ENCODE results near the gene TBCK. TPM values are rescaled to one million over a fixed set of nuclear protein-coding genes. Genes with fewer than 3 reads are reported as not detected.

TBCK gene
- total RNA-seq, 4 donors from 2014 or later: 23.3 to 47.7 (median 34.2) TPM

GRCh38 chr4:106080376-106080775 lies 235.6 kb downstream of the TBCK start:
- Histone ChIP-seq H3K36me3 (peaks cover 13% of the 10 kb centered on the region), H3K4me3 (no peak overlapping the region), H3K4me1 (no peaks in the 10 kb centered on the region), H3K27me3 (no peaks in the 10 kb centered on the region), H3K27ac (no peak overlapping the region), H3K9me3 (peaks cover 16% of the 10 kb centered on the region)
- DNase-seq (ENCODE audit: low spot score in 2 of 2): no peak
- 91% methylated on average over 1 of the region's 1 CpG for WGBS
- TF ChIP-seq POLR2AphosphoS5 (IDR thresholded peaks at IDR 0.05): no peak
- no peak for TF ChIP-seq CTCF (IDR thresholded peaks at IDR 0.05)
- no peak for TF ChIP-seq POLR2A (IDR thresholded peaks at IDR 0.05)
- TF ChIP-seq EP300 (IDR thresholded peaks at IDR 0.05): no peak

GRCh38 chr4:106079616-106080015 lies 236.4 kb downstream of the TBCK start:
- Histone ChIP-seq H3K4me1 (no peaks in the 10 kb centered on the region), H3K27me3 (no peaks in the 10 kb centered on the region), H3K9me3 (peaks cover 16% of the 10 kb centered on the region), H3K27ac (no peak overlapping the region), H3K36me3 (peaks cover 13% of the 10 kb centered on the region), H3K4me3 (no peak overlapping the region)
- TF ChIP-seq EP300 (IDR thresholded peaks at IDR 0.05) (no peak), POLR2A (IDR thresholded peaks at IDR 0.05) (no peak), POLR2AphosphoS5 (IDR thresholded peaks at IDR 0.05) (no peak), CTCF (IDR thresholded peaks at IDR 0.05) (no peak)
- 63% methylated on average over 2 of the region's 2 CpGs for WGBS
- no peak for DNase-seq (ENCODE audit: low spot score in 2 of 2)

GRCh38 chr4:106065018-106065417 lies 251.0 kb downstream of the TBCK start:
- TF ChIP-seq POLR2A (IDR thresholded peaks at IDR 0.05): no peak
- no peak for TF ChIP-seq CTCF (IDR thresholded peaks at IDR 0.05)
- TF ChIP-seq POLR2AphosphoS5 (IDR thresholded peaks at IDR 0.05): no peak
- WGBS: 74% methylated on average over 1 of the region's 1 CpG
- no peak for DNase-seq (ENCODE audit: low spot score in 2 of 2)
- Histone ChIP-seq H3K4me1 (peaks cover 3% of the 10 kb centered on the region), H3K9me3 (no peaks in the 10 kb centered on the region), H3K36me3 (no peaks in the 10 kb centered on the region), H3K4me3 (no peak overlapping the region), H3K27ac (no peak overlapping the region), H3K27me3 (no peaks in the 10 kb centered on the region)

- 46% methylated on average over 3 of the region's 3 CpGs for WGBS
Measured at GRCh38 chr4:106063009-106063408, 253.0 kb downstream of the TBCK start.

GRCh38 chr4:106062452-106062875 lies 253.5 kb downstream of the TBCK start:
- TF ChIP-seq CTCF (IDR thresholded peaks at IDR 0.05): no peak
- no peak for TF ChIP-seq EP300 (IDR thresholded peaks at IDR 0.05)
- TF ChIP-seq POLR2AphosphoS5 (IDR thresholded peaks at IDR 0.05): no peak
- no peak for TF ChIP-seq POLR2A (IDR thresholded peaks at IDR 0.05)
- no peak for DNase-seq (ENCODE audit: low spot score in 2 of 2)
- WGBS: 77% methylated on average over 1 of the region's 1 CpG
- Histone ChIP-seq H3K27ac (no peak overlapping the region), H3K36me3 (no peaks in the 10 kb centered on the region), H3K9me3 (no peaks in the 10 kb centered on the region), H3K4me1 (peaks cover 3% of the 10 kb centered on the region), H3K4me3 (no peak overlapping the region), H3K27me3 (no peaks in the 10 kb centered on the region)

More at GRCh38 chr4:106063009-106063408, 253.0 kb downstream of the TBCK start:
- DNase-seq (ENCODE audit: low spot score in 2 of 2): no peak
- Histone ChIP-seq H3K9me3 (no peaks in the 10 kb centered on the region), H3K4me1 (peaks cover 3% of the 10 kb centered on the region), H3K27me3 (no peaks in the 10 kb centered on the region), H3K4me3 (no peak overlapping the region), H3K36me3 (no peaks in the 10 kb centered on the region), H3K27ac (no peak overlapping the region)
- TF ChIP-seq EP300 (IDR thresholded peaks at IDR 0.05) (no peak), POLR2A (IDR thresholded peaks at IDR 0.05) (no peak), CTCF (IDR thresholded peaks at IDR 0.05) (no peak)

All from suprapubic skin (tissue), 4 donors.